Activated T-helper 2 cell treated with anti-CD3 and anti-CD28 coated beads, Interferon-gamma antibody, Interleukin-2, Interleukin-4, amounts not matched to agents 10 μg/mL and 5 μg/mL and 100 μg/mL, durations not matched to agents 14 hours and 24 hours and 36 hours (primary cell): ENCODE data around the gene HERPUD1. TPM values are rescaled to one million over a fixed set of nuclear protein-coding genes. Genes with fewer than 3 reads are reported as not detected.
"Not testable (repeated sequence)": the region's sequence is repeated elsewhere in the genome, so short reads cannot be mapped to it uniquely, and the experiment has no call there.

ENCODE experiments used
- DNase-seq: peaks from one replicate; pipeline ENCODE4 v3.0.0; 2021; ENCODE audit warnings: low spot score
- H3K27ac Mint-ChIP-seq: one replicate; pipeline ENCODE4 v1.8.0; 2021; ENCODE audit warnings: mixed read lengths
- H3K27me3 Mint-ChIP-seq: one replicate; pipeline ENCODE4 v1.8.0; 2021; ENCODE audit warnings: low read depth, mixed read lengths
- H3K36me3 Mint-ChIP-seq: one replicate; pipeline ENCODE4 v1.8.0; 2021; ENCODE audit warnings: low read depth, mixed read lengths
- H3K4me1 Mint-ChIP-seq: one replicate; pipeline ENCODE4 v1.8.0; 2021; ENCODE audit warnings: low read depth, mixed read lengths
- H3K4me3 Mint-ChIP-seq: one replicate; pipeline ENCODE4 v1.8.0; 2021; ENCODE audit warnings: low read depth, mild to moderate bottlenecking, moderate library complexity, mixed read lengths
- H3K9me3 Mint-ChIP-seq: one replicate; pipeline ENCODE4 v1.8.0; 2021; ENCODE audit warnings: mixed read lengths
- intact Hi-C: fragments of 100-400 bp; cut with micrococcal nuclease; formaldehyde crosslinking; loops from one replicate; pipeline ENCODE4 v1.15.1; 2023
- total RNA-seq: library from RNA; stranded (reverse); gene quantifications from 2 replicates; pipeline ENCODE4 v1.2.3, GENCODE V29; 2022

Gene HERPUD1
- total RNA-seq, 1 donor from 2014 or later: 175 TPM

DNA sequence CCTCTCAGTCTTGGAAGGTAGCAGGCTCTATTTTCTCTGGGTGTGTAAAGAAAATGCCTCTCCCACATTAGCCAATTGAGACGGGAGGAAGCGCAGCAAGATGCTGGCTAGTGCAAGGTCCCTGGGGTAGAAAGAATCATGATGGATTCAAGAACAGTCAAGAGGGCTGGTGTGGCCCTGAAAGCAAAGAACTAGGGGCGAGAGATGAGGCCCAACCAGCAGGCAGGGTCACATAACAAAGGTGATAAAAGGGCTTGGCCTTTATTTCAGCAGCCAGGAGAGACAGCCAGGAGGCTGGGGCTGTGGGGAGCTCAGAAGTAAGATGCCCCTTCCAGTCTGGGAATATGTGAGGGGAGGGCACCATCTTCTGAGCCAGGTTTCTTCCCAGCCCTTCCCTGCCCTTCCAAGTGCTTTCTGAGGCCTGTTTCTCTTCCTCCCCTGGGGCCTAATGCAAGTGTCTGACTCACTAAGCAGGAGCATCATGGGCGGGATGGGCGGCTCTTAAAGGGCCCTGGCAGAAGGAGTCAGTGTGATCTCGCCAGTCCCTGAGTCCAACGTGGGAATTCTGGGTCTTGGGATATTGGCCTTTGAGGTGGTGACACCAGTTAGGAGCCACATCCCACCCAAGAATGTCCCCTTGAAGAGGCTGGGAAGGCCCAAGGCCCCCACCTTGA, 53.5 kb downstream of the HERPUD1 start:
- peaks cover 67% of the 10 kb centered on the region for H3K4me1 Mint-ChIP-seq
- intact Hi-C loops: loop anchor here (5.0 kb wide), 1 partner anchor 48 kb away; no protein-coding TSS in a partner anchor
- no peak for DNase-seq
- no peaks in the 10 kb centered on the region for H3K27me3 Mint-ChIP-seq
- H3K27ac Mint-ChIP-seq: peak overlapping the region; percentile 76
- H3K9me3 Mint-ChIP-seq: no peaks in the 10 kb centered on the region
- peak overlapping the region; percentile 14 for H3K4me3 Mint-ChIP-seq
- H3K36me3 Mint-ChIP-seq: peaks cover 74% of the 10 kb centered on the region

DNA sequence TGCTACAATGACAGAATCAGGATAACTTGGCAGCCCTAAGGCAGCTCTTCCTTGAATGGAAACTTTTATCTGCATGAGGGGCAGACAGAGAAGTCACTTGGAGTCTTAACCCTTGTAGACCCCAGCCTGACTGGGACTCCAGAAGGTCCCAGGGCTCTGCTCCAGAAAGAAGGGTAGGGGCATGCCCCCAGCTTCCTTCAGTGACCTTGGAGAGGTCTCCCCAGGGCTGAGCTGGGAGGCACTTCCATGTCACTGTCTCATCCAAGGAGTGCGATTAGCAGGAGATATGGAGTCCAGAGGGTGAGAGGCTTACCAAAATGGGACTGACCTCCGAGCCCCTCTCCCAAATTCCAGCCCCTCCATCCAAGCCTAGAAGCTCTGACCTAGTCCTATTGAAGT, 54.0 kb downstream of the HERPUD1 start:
- Mint-ChIP-seq H3K27ac (peak overlapping the region; percentile 76), H3K4me1 (peaks cover 68% of the 10 kb centered on the region)

DNA sequence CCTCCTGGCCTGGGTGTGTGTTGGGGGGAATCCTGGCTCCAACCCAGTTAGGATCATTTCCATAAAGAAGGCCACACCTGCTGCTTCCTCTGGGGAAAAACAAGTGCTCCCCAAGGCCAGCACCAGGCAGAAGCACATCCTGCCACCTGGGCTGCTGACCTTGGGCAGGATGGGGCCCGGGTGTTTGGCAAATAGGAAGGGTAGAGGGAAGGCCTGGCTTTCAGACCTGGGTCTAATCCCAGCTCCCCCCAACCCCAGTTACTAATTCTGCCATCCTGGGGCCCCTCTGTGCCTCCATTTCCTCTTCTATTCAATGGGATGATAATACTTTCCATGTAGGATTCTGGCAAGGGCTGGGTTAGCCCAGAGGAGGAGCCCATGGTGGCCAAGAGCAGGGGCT, 54.4 kb downstream of the HERPUD1 start:
- H3K27me3 Mint-ChIP-seq: no peaks in the 10 kb centered on the region
- no peak for DNase-seq
- peak overlapping the region; percentile 97 for H3K4me3 Mint-ChIP-seq
- peaks cover 66% of the 10 kb centered on the region for H3K4me1 Mint-ChIP-seq
- peaks cover 80% of the 10 kb centered on the region for H3K36me3 Mint-ChIP-seq
- H3K9me3 Mint-ChIP-seq: no peaks in the 10 kb centered on the region
- H3K27ac Mint-ChIP-seq: peak overlapping the region; percentile 75
- intact Hi-C loops: loop anchor here (5.0 kb wide), 1 partner anchor 49 kb away; no protein-coding TSS in a partner anchor

More for the DNA sequence above, 54.0 kb downstream of the HERPUD1 start:
- no peak for DNase-seq
- intact Hi-C loops: loop anchor here (5.0 kb wide), 1 partner anchor 49 kb away; no protein-coding TSS in a partner anchor
- Mint-ChIP-seq H3K27me3 (no peaks in the 10 kb centered on the region), H3K36me3 (peaks cover 80% of the 10 kb centered on the region), H3K4me3 (peak overlapping the region; percentile 14), H3K9me3 (no peaks in the 10 kb centered on the region)

DNA sequence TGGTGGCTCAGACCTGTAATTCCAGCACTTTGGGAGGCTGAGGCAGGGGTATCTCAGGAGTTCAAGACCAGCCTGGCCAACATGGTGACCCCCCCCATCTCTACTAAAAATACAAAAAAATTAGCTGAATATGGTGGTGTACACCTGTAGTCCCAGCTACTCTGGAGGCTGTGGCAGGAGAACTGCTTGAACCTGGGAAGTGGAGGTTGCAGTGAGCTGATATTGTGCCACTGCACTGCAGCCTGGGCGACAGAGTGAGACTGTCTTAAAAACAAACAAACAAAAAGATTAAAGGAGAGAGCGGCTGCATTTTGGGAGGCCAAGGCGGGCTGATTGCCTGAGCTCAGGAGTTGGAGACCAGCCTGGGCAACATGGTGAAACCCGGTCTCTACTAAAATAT, 55.0 kb downstream of the HERPUD1 start:
- not testable (repeated sequence) for H3K27me3 Mint-ChIP-seq, H3K9me3 Mint-ChIP-seq, DNase-seq
- Mint-ChIP-seq H3K4me3 (peak overlapping the region; percentile 97), H3K4me1 (peaks cover 69% of the 10 kb centered on the region), H3K36me3 (peaks cover 79% of the 10 kb centered on the region), H3K27ac (peak overlapping the region; percentile 75)
- intact Hi-C loops: loop anchor here (5.0 kb wide), 1 partner anchor 50 kb away; no protein-coding TSS in a partner anchor

DNA sequence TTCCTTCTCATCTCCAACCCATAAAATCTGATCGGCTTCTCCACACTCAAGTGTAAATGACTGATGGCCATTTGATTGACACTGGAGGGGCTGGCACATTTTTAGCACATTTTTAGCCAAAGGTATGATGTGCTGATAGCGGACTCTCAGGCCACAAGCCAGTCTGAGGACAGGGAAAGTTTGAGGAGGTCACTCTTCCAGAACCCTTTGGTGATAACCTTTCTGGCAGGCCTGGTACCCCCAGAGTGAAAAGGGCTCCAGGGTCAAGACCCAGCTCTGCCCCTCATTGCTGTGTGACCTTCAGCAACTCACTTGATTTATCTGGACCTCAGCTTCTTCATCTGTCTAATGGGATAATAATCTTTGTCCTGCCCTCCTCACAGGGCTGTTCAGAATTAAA, 55.8 kb downstream of the HERPUD1 start:
- Mint-ChIP-seq H3K27me3 (no peaks in the 10 kb centered on the region), H3K4me1 (peaks cover 67% of the 10 kb centered on the region), H3K27ac (peak overlapping the region; percentile 98), H3K36me3 (peaks cover 78% of the 10 kb centered on the region), H3K4me3 (peak overlapping the region; percentile 97), H3K9me3 (no peaks in the 10 kb centered on the region)
- intact Hi-C loops: loop anchor here (5.0 kb wide), 1 partner anchor 50 kb away; no protein-coding TSS in a partner anchor
- DNase-seq: no peak

DNA sequence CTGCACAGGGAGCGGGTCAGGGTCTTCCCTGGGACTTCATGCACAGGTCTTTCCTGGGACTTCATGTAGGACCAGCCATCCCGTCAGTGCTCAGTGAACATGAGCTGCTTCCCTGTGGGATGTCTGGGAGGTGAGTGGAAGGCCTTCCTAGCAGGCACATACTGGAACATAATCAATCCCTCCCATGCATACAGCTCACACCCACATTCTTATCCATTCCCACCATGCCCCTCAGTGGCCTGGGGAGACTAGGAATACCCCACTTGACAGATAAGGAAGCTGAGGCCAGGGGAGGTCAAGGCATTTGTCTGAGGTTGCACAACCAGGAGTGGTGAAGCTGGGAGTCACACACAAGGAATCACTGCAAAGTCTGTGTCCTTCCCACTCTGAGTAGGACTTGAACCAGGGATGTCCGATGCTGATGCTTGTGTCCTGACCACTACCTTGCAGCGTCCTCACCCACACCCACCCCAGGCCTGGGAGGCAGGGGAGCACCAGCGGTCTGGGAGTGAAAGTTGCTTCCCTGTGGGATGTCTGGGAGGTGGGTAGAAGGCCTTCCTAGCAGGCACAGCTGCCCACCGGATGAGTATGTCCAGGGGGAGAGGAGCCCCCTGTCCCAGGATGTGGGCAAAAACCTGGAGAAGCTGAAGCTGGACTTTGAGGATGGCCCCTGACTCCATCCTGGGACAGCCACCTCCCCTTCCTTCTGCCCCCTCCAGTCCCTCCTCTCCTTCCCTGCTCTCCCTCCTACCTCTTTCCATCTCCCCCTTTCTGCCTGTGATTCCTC, 56.4 kb downstream of the HERPUD1 start:
- Mint-ChIP-seq H3K27ac (peak overlapping the region; percentile 98), H3K9me3 (no peaks in the 10 kb centered on the region), H3K27me3 (no peaks in the 10 kb centered on the region), H3K4me1 (peaks cover 70% of the 10 kb centered on the region), H3K4me3 (peak overlapping the region; percentile 97), H3K36me3 (peaks cover 80% of the 10 kb centered on the region)
- no peak for DNase-seq
- intact Hi-C loops: loop anchor here (5.0 kb wide), 1 partner anchor 51 kb away; no protein-coding TSS in a partner anchor

DNA sequence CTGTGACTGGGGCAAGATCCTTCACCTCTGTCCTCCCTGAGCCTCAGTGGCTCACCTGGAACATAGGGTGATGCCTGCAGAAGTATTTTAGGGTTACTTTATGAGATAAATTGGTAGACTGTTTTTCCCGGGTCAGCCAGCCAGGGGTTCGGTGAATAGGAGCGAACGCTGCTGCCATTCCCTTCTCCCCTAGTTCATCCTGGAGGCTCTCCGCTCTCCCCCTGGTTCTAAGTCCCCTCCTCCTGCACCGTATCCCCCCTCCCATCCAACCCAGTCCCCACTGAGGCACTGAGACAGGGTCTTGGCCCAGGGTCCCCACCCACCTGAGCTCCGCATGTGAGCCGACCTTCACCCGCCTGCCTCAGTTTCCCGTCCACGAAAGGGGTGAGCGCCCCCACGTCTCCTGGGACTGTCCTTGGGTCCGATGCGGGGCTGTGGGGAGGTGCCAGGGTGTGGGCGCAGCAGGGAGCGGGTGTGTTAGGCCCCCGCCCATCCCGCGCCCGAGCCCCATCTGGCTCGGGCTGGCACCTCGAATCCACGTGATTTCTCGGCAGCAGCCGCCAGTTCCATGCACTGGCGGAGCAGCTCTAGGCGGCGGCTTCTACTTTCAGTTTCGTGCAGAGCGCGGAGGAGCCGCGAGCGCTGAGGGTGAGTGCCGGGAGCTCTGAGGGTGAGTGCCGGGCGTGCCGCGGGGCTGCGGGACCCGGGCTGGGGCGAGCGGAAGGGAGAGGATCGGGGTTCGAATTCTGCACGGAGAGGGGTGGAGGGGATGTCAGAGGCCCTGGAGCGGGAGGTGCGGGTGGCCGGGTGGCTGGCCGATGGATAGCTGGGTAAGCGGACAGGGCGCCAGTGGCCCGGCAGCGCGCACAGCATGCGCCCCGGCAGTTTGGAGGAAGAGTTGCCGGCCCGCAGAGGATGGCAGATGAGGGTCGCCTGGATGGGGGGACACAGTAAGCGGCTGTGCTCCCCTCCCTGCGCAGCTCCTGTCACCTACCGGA, 57.3 kb downstream of the HERPUD1 start, which contains the start of gene NLRC5:
Gene NLRC5, plus strand, starts transcription at position 610 of the 998 bp plus-strand sequence. CDS start 31,156 bp downstream, outside the sequence.
- peaks cover 83% of the 10 kb centered on the region for H3K36me3 Mint-ChIP-seq

DNA sequence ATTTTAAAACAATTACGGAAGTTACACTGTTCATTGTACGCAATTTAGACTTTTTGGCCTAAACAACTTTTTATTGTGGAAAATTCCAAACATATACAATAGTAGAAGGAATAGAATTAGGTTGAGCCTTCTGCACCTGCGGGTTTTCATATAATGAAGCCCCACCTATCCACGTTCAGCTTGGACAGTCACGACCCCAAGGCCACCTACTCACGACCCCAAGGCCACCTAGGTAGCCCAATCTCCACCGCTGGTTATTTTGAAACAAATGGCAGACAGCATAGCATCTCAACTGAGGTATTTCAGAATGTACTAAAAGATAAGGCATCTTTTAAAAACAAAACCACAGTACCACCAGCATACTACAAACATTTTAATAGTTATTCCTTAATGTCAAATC, 58.0 kb downstream of the HERPUD1 start:
- intact Hi-C loops: loop anchor here (1.0 to 5.0 kb wide), 6 partner anchors 10 to 197 kb away; partner anchors contain the start of genes PSME3IP1 and RSPRY1
- H3K27ac Mint-ChIP-seq: peak overlapping the region; percentile 98
- no peaks in the 10 kb centered on the region for H3K27me3 Mint-ChIP-seq
- peaks cover 71% of the 10 kb centered on the region for H3K4me1 Mint-ChIP-seq
- H3K9me3 Mint-ChIP-seq: no peaks in the 10 kb centered on the region
- H3K36me3 Mint-ChIP-seq: peaks cover 79% of the 10 kb centered on the region
- H3K4me3 Mint-ChIP-seq: peak overlapping the region; percentile 97
- DNase-seq: no peak

More for the DNA sequence above, 57.3 kb downstream of the HERPUD1 start, which contains the start of gene NLRC5:
- no peaks in the 10 kb centered on the region for H3K9me3 Mint-ChIP-seq
- peak; percentile 90 for DNase-seq
- no peaks in the 10 kb centered on the region for H3K27me3 Mint-ChIP-seq
- H3K4me1 Mint-ChIP-seq: peaks cover 74% of the 10 kb centered on the region
- H3K4me3 Mint-ChIP-seq: peak within 1 kb of the TSS; percentile 97
- H3K27ac Mint-ChIP-seq: peak within 1 kb of the TSS; percentile 98
- intact Hi-C loops: loop anchor here (1.0 to 5.0 kb wide), 2 partner anchors 11 to 52 kb away; no protein-coding TSS in a partner anchor

DNA sequence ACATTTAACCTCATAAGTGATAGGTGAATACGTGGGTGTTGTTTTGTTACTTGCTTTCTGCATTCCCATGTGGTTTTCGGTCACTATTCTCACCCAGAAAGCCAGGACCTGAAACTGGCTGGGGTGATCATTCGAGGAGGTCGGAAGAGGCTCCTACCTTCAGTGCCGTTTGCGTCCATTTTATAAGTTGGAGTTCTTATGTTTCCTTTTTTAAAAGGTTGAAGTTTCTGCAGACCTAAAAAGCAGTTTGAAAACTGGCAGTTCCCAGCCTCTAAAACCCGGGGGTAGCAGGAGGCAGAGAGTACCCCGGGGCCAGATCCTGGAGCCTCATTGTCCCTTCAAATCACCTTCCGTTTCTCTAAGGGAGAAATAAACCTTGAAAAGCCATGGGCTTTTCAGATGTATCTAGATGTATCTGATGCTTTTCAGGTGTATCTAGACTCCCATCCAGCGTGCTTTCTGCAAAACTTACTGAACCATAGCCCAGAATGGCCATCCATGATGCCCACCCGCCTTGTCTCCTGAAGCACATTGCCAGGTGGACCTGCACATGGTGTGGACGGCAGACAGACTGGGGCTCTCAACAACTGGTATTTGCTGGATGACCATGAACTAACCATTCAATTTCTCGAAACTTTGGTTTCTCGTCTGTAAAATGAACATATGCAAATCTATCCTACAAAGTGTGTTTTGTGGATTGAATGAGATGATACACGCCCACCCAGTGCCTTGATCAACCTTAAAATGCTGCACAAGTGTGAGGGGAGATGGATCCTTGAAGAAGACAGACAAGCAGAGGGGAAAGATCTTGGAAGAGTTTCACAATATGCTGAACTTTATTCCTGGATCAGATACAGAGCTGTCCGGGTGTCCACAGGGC, 58.7 kb downstream of the HERPUD1 start:
- no peak for DNase-seq

DNA sequence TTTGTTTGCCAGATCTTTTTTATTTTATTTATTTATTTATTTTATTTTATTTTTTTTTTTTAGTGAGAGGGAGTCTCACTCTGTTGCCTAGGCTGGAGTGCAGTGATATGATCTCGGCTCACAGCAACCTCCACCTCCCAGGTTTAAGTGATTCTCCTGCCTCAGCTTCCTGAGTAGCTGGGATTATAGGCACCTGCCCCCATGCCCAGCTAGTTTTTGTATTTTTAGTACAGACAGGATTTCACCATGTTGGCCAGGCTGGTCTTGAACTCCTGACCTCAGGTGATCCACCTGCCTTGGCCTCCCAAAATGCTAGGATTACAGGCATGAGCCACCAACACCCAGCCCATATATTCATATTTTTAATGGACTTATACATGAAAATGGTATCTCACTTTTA, 60.5 kb downstream of the HERPUD1 start:
- intact Hi-C loops: loop anchor here (5.0 kb wide), 1 partner anchor 195 kb away; the partner anchor contains the start of genes PSME3IP1 and RSPRY1
- not testable (repeated sequence) for H3K9me3 Mint-ChIP-seq, H3K27me3 Mint-ChIP-seq, DNase-seq
- Mint-ChIP-seq H3K27ac (peak overlapping the region; percentile 98), H3K36me3 (peaks cover 82% of the 10 kb centered on the region), H3K4me3 (peak overlapping the region; percentile 42), H3K4me1 (peaks cover 64% of the 10 kb centered on the region)

More for the DNA sequence above, 58.7 kb downstream of the HERPUD1 start:
- intact Hi-C loops: loop anchor here (1.0 to 5.0 kb wide), 4 partner anchors 24 to 197 kb away; partner anchors contain the start of genes PSME3IP1 and RSPRY1
- no peaks in the 10 kb centered on the region for H3K9me3 Mint-ChIP-seq
- H3K36me3 Mint-ChIP-seq: peaks cover 76% of the 10 kb centered on the region
- H3K4me1 Mint-ChIP-seq: peaks cover 67% of the 10 kb centered on the region
- no peaks in the 10 kb centered on the region for H3K27me3 Mint-ChIP-seq
- H3K27ac Mint-ChIP-seq: peak overlapping the region; percentile 98
- peak overlapping the region; percentile 97 for H3K4me3 Mint-ChIP-seq

DNA sequence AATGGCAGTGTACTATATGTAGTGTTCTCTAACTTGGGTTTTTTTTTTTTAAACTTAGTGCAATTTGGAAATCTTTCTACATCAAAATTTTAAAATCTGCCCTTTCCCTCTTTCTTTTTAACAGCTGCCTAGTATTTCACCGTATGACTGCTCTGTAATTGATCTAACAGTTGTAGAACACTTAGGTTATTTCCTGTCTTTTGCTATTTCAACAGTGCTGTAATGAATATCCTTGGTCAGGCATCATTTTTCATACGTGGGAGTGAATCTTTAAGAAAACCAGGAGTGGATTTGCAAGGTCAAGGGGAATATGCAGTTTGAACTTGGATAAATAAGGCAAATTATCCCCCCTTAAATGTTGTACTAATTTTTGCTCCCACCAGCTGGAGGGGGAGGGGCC, 61.3 kb downstream of the HERPUD1 start:
- H3K4me3 Mint-ChIP-seq: peak overlapping the region; percentile 55
- peaks cover 60% of the 10 kb centered on the region for H3K4me1 Mint-ChIP-seq
- no peak for DNase-seq
- peak overlapping the region; percentile 54 for H3K27ac Mint-ChIP-seq
- H3K9me3 Mint-ChIP-seq: no peaks in the 10 kb centered on the region
- H3K27me3 Mint-ChIP-seq: no peaks in the 10 kb centered on the region
- H3K36me3 Mint-ChIP-seq: peaks cover 80% of the 10 kb centered on the region
- intact Hi-C loops: loop anchor here (5.0 kb wide), 1 partner anchor 194 kb away; the partner anchor contains the start of genes PSME3IP1 and RSPRY1
